Hepatocyte (in vitro differentiated cells): ENCODE measurements around the gene FAM131C.

Source experiments
- EZH2 ChIP-seq: fragments of 200-600 bp; sonication (generic); IDR thresholded peaks from 2 replicates; pipeline ENCODE4 v1.6.1; 2016; ENCODE audit warnings: antibody characterized with exemption, mild to moderate bottlenecking, borderline replicate concordance
- TF ChIP-seq, protein P1 (sequence below): fragments of 200-600 bp; sonication (generic); IDR thresholded peaks from 2 replicates; pipeline ENCODE4 v1.5.1; 2016; ENCODE audit warnings: antibody characterized with exemption, mild to moderate bottlenecking; ENCODE audit not compliant: poor library complexity

DNA sequence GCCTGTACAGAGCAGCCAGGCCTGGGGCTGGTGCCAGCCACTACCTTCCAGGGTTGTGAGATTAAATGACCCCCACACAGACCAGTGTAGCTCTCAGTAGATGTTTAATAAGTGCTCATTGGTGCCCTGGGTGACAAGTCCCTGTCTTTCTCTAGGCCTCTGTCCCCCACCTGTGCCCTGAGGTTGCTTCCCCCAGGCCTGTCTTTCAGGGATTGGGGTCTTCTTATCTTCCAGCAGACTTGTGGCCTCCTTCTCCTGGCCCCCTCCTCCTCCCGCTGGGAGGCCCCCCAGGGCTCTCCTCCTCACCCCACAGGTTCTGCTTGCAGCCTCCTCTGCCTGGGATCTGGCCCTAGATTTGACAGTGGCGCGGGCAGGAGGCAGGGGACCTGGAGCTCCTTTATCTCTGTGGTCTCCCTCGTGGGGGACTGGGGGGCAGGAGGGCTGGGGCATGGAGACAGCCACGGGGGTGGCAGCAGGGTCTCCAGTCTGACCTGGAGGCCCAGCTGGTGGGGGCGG is 42.1 kb upstream of the FAM131C start:
- TF ChIP-seq, protein P1, sequence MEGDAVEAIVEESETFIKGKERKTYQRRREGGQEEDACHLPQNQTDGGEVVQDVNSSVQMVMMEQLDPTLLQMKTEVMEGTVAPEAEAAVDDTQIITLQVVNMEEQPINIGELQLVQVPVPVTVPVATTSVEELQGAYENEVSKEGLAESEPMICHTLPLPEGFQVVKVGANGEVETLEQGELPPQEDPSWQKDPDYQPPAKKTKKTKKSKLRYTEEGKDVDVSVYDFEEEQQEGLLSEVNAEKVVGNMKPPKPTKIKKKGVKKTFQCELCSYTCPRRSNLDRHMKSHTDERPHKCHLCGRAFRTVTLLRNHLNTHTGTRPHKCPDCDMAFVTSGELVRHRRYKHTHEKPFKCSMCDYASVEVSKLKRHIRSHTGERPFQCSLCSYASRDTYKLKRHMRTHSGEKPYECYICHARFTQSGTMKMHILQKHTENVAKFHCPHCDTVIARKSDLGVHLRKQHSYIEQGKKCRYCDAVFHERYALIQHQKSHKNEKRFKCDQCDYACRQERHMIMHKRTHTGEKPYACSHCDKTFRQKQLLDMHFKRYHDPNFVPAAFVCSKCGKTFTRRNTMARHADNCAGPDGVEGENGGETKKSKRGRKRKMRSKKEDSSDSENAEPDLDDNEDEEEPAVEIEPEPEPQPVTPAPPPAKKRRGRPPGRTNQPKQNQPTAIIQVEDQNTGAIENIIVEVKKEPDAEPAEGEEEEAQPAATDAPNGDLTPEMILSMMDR = no peak
- no peak for TF ChIP-seq EZH2
